ENCODE results near the gene USP24. TPM values are rescaled to one million over a fixed set of nuclear protein-coding genes. Genes with fewer than 3 reads are reported as not detected.

Gene USP24
- polyA plus RNA-seq, 1 of the 3 experiments (the other 2 are of a cell fraction) = 8.1 TPM

DNA sequence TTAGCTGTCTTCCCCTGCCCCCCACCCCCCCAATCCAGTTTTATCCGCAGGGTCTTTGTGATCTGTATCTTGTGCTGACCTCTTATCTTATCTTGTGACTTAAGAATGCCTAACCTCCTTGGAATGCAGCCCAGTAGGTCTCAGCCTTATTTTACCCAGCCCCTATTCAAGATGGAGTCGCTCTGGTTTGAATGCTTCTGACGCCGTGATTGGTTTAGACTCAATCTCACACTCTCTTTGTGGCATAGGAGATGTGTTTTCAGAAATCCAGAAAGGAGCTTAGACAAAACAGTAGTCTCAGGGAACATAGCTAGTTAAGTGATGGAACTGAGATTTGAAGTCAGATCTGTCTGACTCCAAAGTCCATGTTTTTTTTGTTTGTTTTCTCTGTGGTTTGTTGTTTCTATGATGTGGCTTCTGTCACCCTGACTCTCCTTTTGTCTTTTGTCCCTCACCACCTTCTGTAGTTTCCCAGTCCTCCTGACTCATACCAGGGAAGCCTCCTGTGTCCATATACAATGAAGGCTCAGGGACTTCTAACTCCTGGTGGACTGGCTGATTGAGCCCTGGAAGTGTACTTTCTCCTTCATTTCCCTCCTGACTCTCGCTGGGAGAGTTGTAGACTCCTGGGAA lies 18.1 kb upstream of the USP24 start:
- H2AFZ ChIP-seq (ENCODE audit: low read depth) = peak overlapping the region; percentile 27; the same call in 1 of the 2 replicates
- POLR2A ChIA-PET = no interaction called here

DNA sequence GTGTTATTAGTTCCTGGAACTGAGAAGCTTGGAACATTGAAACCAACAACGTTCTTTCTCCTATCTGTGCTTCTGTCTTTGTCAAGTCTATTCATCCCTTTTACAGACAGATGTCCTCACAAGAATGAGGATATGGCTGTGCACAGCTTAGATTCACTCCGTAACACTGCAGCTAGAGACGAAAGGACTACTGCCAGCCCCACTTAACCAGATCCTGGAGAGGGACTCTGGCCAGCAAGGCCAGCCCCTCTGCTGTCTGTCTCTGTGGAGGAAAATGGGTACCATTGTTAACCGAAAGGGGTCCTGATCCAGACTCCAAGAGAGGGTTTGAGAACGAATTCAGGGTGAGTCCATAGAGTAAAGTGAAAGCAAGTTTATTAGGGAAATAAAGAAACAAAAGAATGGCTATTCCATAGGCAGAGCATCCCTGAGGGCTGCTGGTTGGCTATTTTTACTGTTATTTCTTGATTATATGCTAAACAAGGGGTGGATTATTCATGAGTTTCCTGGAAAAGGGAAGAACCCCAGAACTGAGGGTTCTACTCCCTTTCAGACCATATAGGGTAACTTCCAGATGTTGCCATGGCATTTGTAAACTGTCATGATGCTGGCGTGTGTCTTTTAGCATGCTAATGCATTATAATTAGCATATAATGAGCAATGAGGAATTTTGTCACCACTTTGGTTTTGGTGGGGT lies 17.4 kb upstream of the USP24 start:
- no peak for DNase-seq
- Histone ChIP-seq H3K27me3 (ENCODE audit: insufficient read depth) (no peaks in the 10 kb centered on the region), H3K36me3 (replicated peaks in 1 of 2; ENCODE audit: control insufficient read depth in 1 of 2, insufficient read depth in 2 of 2, low read length in 1 of 2) (no peaks in the 10 kb centered on the region), H3K4me2 (no peak overlapping the region), H3K9ac (no peak overlapping the region), H3K9me2 (no peaks in the 10 kb centered on the region), H4K20me1 (ENCODE audit: insufficient read depth) (no peaks in the 10 kb centered on the region), H3K79me2 (ENCODE audit: insufficient read depth) (no peaks in the 10 kb centered on the region), H3K9me3 (peaks cover 1% of the 10 kb centered on the region; the same call in 1 of the 2 replicates), H3F3A (replicated peaks; ENCODE audit: insufficient read depth) (no peaks in the 10 kb centered on the region), H2AFZ (ENCODE audit: low read depth) (no peak overlapping the region), H3K27ac (ENCODE audit: low read depth in 2 of 2, low read length in 1 of 2) (no peak overlapping the region), H3K4me3 (ENCODE audit: low read depth in 2 of 2, low read length in 1 of 2) (no peak overlapping the region), H3K4me1 (ENCODE audit: control insufficient read depth in 1 of 2, insufficient read depth in 2 of 2, low read depth in 1 of 2, low read length in 1 of 2) (no peaks in the 10 kb centered on the region)
- TF ChIP-seq, protein P1, sequence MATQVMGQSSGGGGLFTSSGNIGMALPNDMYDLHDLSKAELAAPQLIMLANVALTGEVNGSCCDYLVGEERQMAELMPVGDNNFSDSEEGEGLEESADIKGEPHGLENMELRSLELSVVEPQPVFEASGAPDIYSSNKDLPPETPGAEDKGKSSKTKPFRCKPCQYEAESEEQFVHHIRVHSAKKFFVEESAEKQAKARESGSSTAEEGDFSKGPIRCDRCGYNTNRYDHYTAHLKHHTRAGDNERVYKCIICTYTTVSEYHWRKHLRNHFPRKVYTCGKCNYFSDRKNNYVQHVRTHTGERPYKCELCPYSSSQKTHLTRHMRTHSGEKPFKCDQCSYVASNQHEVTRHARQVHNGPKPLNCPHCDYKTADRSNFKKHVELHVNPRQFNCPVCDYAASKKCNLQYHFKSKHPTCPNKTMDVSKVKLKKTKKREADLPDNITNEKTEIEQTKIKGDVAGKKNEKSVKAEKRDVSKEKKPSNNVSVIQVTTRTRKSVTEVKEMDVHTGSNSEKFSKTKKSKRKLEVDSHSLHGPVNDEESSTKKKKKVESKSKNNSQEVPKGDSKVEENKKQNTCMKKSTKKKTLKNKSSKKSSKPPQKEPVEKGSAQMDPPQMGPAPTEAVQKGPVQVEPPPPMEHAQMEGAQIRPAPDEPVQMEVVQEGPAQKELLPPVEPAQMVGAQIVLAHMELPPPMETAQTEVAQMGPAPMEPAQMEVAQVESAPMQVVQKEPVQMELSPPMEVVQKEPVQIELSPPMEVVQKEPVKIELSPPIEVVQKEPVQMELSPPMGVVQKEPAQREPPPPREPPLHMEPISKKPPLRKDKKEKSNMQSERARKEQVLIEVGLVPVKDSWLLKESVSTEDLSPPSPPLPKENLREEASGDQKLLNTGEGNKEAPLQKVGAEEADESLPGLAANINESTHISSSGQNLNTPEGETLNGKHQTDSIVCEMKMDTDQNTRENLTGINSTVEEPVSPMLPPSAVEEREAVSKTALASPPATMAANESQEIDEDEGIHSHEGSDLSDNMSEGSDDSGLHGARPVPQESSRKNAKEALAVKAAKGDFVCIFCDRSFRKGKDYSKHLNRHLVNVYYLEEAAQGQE (IDR thresholded peaks at IDR 0.05; ENCODE audit: low read depth, low read length) = no peak
- no peak for TF ChIP-seq CHD2 (IDR thresholded peaks at IDR 0.05; ENCODE audit: low read length, partially characterized antibody)
- no peak for TF ChIP-seq SMC3 (IDR thresholded peaks at IDR 0.05; ENCODE audit: low read depth, low read length)
- TF ChIP-seq TAF1 (IDR thresholded peaks at IDR 0.05; ENCODE audit: borderline replicate concordance, low read depth, low read length) = no peak
- no peak for TF ChIP-seq GABPA (IDR thresholded peaks at IDR 0.05; ENCODE audit: low read depth)
- POLR2A ChIA-PET = no interaction called here
- CTCF ChIA-PET = interaction anchor here (1.4 kb wide), 1 partner anchor 44 kb away, joined by 5 read pairs; no protein-coding TSS in a partner anchor
- 85% methylated on average over 6 of the region's 6 CpGs for WGBS (ENCODE audit: low lambda C conversion rate)

More for the DNA sequence above, 18.1 kb upstream of the USP24 start:
- TF ChIP-seq POLR2AphosphoS5 (IDR thresholded peaks at IDR 0.05; ENCODE audit: low read depth, low read length) = no peak
- TF ChIP-seq, protein P2, sequence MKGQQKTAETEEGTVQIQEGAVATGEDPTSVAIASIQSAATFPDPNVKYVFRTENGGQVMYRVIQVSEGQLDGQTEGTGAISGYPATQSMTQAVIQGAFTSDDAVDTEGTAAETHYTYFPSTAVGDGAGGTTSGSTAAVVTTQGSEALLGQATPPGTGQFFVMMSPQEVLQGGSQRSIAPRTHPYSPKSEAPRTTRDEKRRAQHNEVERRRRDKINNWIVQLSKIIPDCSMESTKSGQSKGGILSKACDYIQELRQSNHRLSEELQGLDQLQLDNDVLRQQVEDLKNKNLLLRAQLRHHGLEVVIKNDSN (IDR thresholded peaks at IDR 0.05; ENCODE audit: borderline replicate concordance, low read depth) = no peak
- no peak for TF ChIP-seq SIN3A (IDR thresholded peaks at IDR 0.05; ENCODE audit: borderline replicate concordance, low read depth, low read length)
- no peak for TF ChIP-seq RXRA (IDR thresholded peaks at IDR 0.05; ENCODE audit: borderline replicate concordance, low read depth)
- TF ChIP-seq CHD2 (IDR thresholded peaks at IDR 0.05; ENCODE audit: low read length, partially characterized antibody) = no peak
- no peak for TF ChIP-seq NFIC (IDR thresholded peaks at IDR 0.05; ENCODE audit: borderline replicate concordance)
- no peak for TF ChIP-seq MEF2A (IDR thresholded peaks at IDR 0.05; ENCODE audit: borderline replicate concordance, low read depth)
- no peak for TF ChIP-seq FOXM1 (IDR thresholded peaks at IDR 0.05; ENCODE audit: low read depth)
- TF ChIP-seq FOSL2 (IDR thresholded peaks at IDR 0.05; ENCODE audit: borderline replicate concordance, low read depth) = no peak
- TF ChIP-seq GATA2 (CRISPR knock-in tag; IDR thresholded peaks at IDR 0.05) = no peak
- TF ChIP-seq RFX5 (IDR thresholded peaks at IDR 0.05; ENCODE audit: low read length) = no peak
- TF ChIP-seq, protein P3, sequence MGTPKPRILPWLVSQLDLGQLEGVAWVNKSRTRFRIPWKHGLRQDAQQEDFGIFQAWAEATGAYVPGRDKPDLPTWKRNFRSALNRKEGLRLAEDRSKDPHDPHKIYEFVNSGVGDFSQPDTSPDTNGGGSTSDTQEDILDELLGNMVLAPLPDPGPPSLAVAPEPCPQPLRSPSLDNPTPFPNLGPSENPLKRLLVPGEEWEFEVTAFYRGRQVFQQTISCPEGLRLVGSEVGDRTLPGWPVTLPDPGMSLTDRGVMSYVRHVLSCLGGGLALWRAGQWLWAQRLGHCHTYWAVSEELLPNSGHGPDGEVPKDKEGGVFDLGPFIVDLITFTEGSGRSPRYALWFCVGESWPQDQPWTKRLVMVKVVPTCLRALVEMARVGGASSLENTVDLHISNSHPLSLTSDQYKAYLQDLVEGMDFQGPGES (IDR thresholded peaks at IDR 0.05; ENCODE audit: low read depth, low read length) = no peak
- TF ChIP-seq, protein P4, sequence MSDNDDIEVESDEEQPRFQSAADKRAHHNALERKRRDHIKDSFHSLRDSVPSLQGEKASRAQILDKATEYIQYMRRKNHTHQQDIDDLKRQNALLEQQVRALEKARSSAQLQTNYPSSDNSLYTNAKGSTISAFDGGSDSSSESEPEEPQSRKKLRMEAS (IDR thresholded peaks at IDR 0.05; ENCODE audit: low read depth) = no peak
- TF ChIP-seq, protein P5, sequence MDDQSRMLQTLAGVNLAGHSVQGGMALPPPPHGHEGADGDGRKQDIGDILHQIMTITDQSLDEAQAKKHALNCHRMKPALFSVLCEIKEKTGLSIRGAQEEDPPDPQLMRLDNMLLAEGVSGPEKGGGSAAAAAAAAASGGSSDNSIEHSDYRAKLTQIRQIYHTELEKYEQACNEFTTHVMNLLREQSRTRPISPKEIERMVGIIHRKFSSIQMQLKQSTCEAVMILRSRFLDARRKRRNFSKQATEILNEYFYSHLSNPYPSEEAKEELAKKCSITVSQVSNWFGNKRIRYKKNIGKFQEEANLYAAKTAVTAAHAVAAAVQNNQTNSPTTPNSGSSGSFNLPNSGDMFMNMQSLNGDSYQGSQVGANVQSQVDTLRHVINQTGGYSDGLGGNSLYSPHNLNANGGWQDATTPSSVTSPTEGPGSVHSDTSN (IDR thresholded peaks at IDR 0.05) = no peak
- no peak overlapping the region for H3K9ac ChIP-seq
- H3K4me3 ChIP-seq (ENCODE audit: low read depth in 2 of 2, low read length in 1 of 2) = no peak overlapping the region
- no peaks in the 10 kb centered on the region for H3F3A ChIP-seq (replicated peaks; ENCODE audit: insufficient read depth)
- H3K27me3 ChIP-seq (ENCODE audit: insufficient read depth) = no peaks in the 10 kb centered on the region
- WGBS (ENCODE audit: low lambda C conversion rate) = 71% methylated on average over 5 of the region's 5 CpGs
- DNase-seq = no peak
- H3K4me2 ChIP-seq = no peak overlapping the region
- CTCF ChIA-PET = interaction anchor here (1.4 kb wide), 1 partner anchor 44 kb away, joined by 5 read pairs; no protein-coding TSS in a partner anchor
- H3K36me3 ChIP-seq (replicated peaks in 1 of 2; ENCODE audit: control insufficient read depth in 1 of 2, insufficient read depth in 2 of 2, low read length in 1 of 2) = no peaks in the 10 kb centered on the region
- no peak overlapping the region for H3K27ac ChIP-seq (ENCODE audit: low read depth in 2 of 2, low read length in 1 of 2)
- no peaks in the 10 kb centered on the region for H3K79me2 ChIP-seq (ENCODE audit: insufficient read depth)
- H3K9me3 ChIP-seq = no peaks in the 10 kb centered on the region
- H3K9me2 ChIP-seq = no peaks in the 10 kb centered on the region
- no peaks in the 10 kb centered on the region for H3K4me1 ChIP-seq (ENCODE audit: control insufficient read depth in 1 of 2, insufficient read depth in 2 of 2, low read depth in 1 of 2, low read length in 1 of 2)
- no peaks in the 10 kb centered on the region for H4K20me1 ChIP-seq (ENCODE audit: insufficient read depth)
